IMR-90 (cell line): ENCODE results near the gene CCT3. TPM values are rescaled to one million over a fixed set of nuclear protein-coding genes. Genes with fewer than 3 reads are reported as not detected.

Source experiments
- ATAC-seq: fragments of 200-7000 bp; cut with Tn5 transposase; 2 replicates; pipeline ENCODE4 v1.9.1; 2020; ENCODE audit warnings: low read depth, mild to moderate bottlenecking, moderate library complexity
- BruUV-seq: library from RNA; stranded (reverse); fragments of 400-500 nt; replicated peaks from 2 replicates; lab custom pipeline; 2021; lab: Mats Ljungman, UMichigan
- CTCF ChIA-PET: fragments of 300-600 bp; formaldehyde crosslinking; extraction: SDS; loops from one replicate; lab custom pipeline; 2021; ENCODE audit warnings: antibody characterized with exemption; lab: Yijun Ruan, JAX
- POLR2A ChIA-PET: fragments of 300-600 bp; sonication (Branson Sonifier 250); formaldehyde crosslinking; loops from one replicate; lab custom pipeline; 2022; ENCODE audit warnings: antibody characterized with exemption; ENCODE audit not compliant: unreplicated experiment; lab: Charles Lee
- DNase-seq: peaks from one replicate; pipeline ENCODE4 v3.0.0; 2013
- H2AFZ ChIP-seq: replicated peaks from 2 replicates; pipeline ENCODE3; 2013; ENCODE audit warnings: low read length, mild to moderate bottlenecking; ENCODE audit not compliant: poor library complexity
- H2AK5ac ChIP-seq: 2 replicates; pipeline ENCODE4 v1.6.1; 2013; ENCODE audit warnings: low read depth, low read length, inconsistent platforms
- H2AK9ac ChIP-seq: replicated peaks from 2 replicates; pipeline ENCODE3; 2013; ENCODE audit warnings: mild to moderate bottlenecking, low read depth, low read length, moderate library complexity; ENCODE audit not compliant: poor library complexity
- H2BK120ac ChIP-seq: 2 replicates; pipeline ENCODE4 v1.6.1; 2013; ENCODE audit warnings: low read depth, low read length, inconsistent platforms
- H2BK15ac ChIP-seq: 3 replicates; pipeline ENCODE4 v1.6.1; 2013; ENCODE audit warnings: low read depth, low read length, inconsistent platforms
- H2BK20ac ChIP-seq: 2 replicates; pipeline ENCODE4 v1.6.1; 2013; ENCODE audit warnings: low read depth, mild to moderate bottlenecking, inconsistent platforms, low read length, moderate library complexity
- H2BK5ac ChIP-seq: 2 replicates; pipeline ENCODE4 v1.6.1; 2013; ENCODE audit warnings: mild to moderate bottlenecking, low read depth, low read length, inconsistent platforms; ENCODE audit not compliant: poor library complexity, severe bottlenecking
- H3K14ac ChIP-seq: replicated peaks from 2 replicates; pipeline ENCODE4 v1.6.1; 2013; ENCODE audit warnings: low read depth, low read length, inconsistent platforms
- H3K18ac ChIP-seq: 2 replicates; pipeline ENCODE4 v1.6.1; 2013; ENCODE audit warnings: low read depth, low read length, control low read depth
- H3K23ac ChIP-seq: 2 replicates; pipeline ENCODE4 v1.6.1; 2013; ENCODE audit warnings: low read depth, low read length, inconsistent platforms
- H3K27ac ChIP-seq: 2 replicates; pipeline ENCODE4 v1.5.1; 2013; ENCODE audit warnings: mild to moderate bottlenecking, control low read depth, low read length; ENCODE audit not compliant: insufficient read depth
- H3K27me3 ChIP-seq: 2 replicates; pipeline ENCODE4 v1.6.1; 2013; ENCODE audit warnings: low read length; ENCODE audit not compliant: control insufficient read depth, insufficient read depth
- H3K36me3 ChIP-seq: 2 replicates; pipeline ENCODE4 v1.6.1; 2013; ENCODE audit warnings: low read length, mixed read lengths; ENCODE audit not compliant: control insufficient read depth, insufficient read depth
- H3K4ac ChIP-seq: 2 replicates; pipeline ENCODE4 v1.6.1; 2013; ENCODE audit warnings: low read depth, low read length, inconsistent platforms
- H3K4me1 ChIP-seq: 2 replicates; pipeline ENCODE4 v1.6.1; 2013; ENCODE audit warnings: low read length, mixed read lengths; ENCODE audit not compliant: control insufficient read depth, insufficient read depth
- H3K4me2 ChIP-seq: 2 replicates; pipeline ENCODE4 v1.6.1; 2013; ENCODE audit warnings: low read depth, mild to moderate bottlenecking, control low read depth, low read length, moderate library complexity
- H3K4me3 ChIP-seq: 2 replicates; pipeline ENCODE4 v1.5.1; 2013; ENCODE audit warnings: low read depth, mild to moderate bottlenecking, control low read depth, low read length, moderate library complexity; ENCODE audit not compliant: insufficient read depth
- H3K56ac ChIP-seq: 2 replicates; pipeline ENCODE4 v1.6.1; 2013; ENCODE audit warnings: low read length, inconsistent platforms; ENCODE audit not compliant: insufficient read depth; ENCODE audit errors: extremely low read depth
- H3K79me1 ChIP-seq, 2 experiments: 2 replicates each; pipeline ENCODE4 v1.6.1; 2013; ENCODE audit warnings: low read length in 2 of 2, inconsistent platforms in 1 of 2, low read depth in 1 of 2
- H3K9ac ChIP-seq: 2 replicates; pipeline ENCODE4 v1.6.1; 2013; ENCODE audit warnings: low read depth, low read length, control low read depth
- H3K9me1 ChIP-seq: 2 replicates; pipeline ENCODE4 v1.6.1; 2013; ENCODE audit warnings: low read length, inconsistent platforms; ENCODE audit not compliant: insufficient read depth
- H3K9me3 ChIP-seq: 2 replicates; pipeline ENCODE4 v1.6.1; 2013; ENCODE audit warnings: low read length; ENCODE audit not compliant: control insufficient read depth, insufficient read depth
- H4K20me1 ChIP-seq: 2 replicates; pipeline ENCODE4 v1.6.1; 2013; ENCODE audit warnings: low read length, inconsistent platforms; ENCODE audit not compliant: insufficient read depth
- H4K5ac ChIP-seq: 2 replicates; pipeline ENCODE4 v1.6.1; 2013; ENCODE audit warnings: mild to moderate bottlenecking, low read depth, low read length, control low read depth
- H4K8ac ChIP-seq, 2 experiments: 2 replicates each; pipeline ENCODE4 v1.6.1; 2013; ENCODE audit warnings: low read depth in 2 of 2, low read length in 2 of 2, control low read depth in 1 of 2, inconsistent platforms in 1 of 2
- H4K91ac ChIP-seq: 2 replicates; pipeline ENCODE4 v1.6.1; 2013; ENCODE audit warnings: low read depth, low read length, inconsistent platforms; ENCODE audit not compliant: insufficient read depth
- MXI1 ChIP-seq: IDR thresholded peaks from 2 replicates; pipeline ENCODE4 v1.6.1; 2012; ENCODE audit warnings: low read depth, mild to moderate bottlenecking, low read length, moderate library complexity, borderline replicate concordance
- WGBS, 2 experiments: methylation state at CpG; one replicate each; pipeline versions ENCODE4 v1.1.5 to v1.1.7; 2013; ENCODE audit warnings: missing lambda C conversion rate in 2 of 2; ENCODE audit not compliant: insufficient read length in 1 of 2; ENCODE audit errors: extremely low coverage in 2 of 2; 5-methylcytosine and 5-hydroxymethylcytosine counted together
- dilution Hi-C: fragments of 300-500 bp; cut with HindIII; formaldehyde crosslinking; loops from one replicate; pipeline ENCODE4 v1.14.3; 2018; ENCODE audit warnings: low sequenced_read_pairs; ENCODE audit not compliant: unreplicated experiment
- in situ Hi-C: fragments of 300-500 bp; cut with MboI; formaldehyde crosslinking; loops from 3 replicates; pipeline ENCODE4 v1.14.3; 2019; ENCODE audit warnings: low sequenced_read_pairs, inconsistent platforms, mixed read lengths
- intact Hi-C: fragments of 100-400 bp; cut with micrococcal nuclease; formaldehyde crosslinking; loops from 2 replicates; pipeline ENCODE4 v1.10.0; 2022
- polyA plus RNA-seq, 3 experiments: library from polyadenylated mRNA; depleted of rRNA; stranded (reverse); fragments of >200 nt; gene quantifications; 2 replicates each; pipeline ENCODE4 v1.2.3, GENCODE V29; 2012; ENCODE audit warnings: low replicate concordance in 1 of 3
- total RNA-seq: library from RNA; depleted of rRNA; stranded (reverse); fragments of >200 nt; gene quantifications from 2 replicates; pipeline ENCODE4 v1.2.3, GENCODE V29; 2012
- TF ChIP-seq, protein P1 (sequence below): conservative IDR thresholded peaks from 2 replicates; pipeline ENCODE4 v1.5.1; 2012; ENCODE audit warnings: mild to moderate bottlenecking, low read depth, low read length, improper control_type of control experiment

CCT3 gene
- total and polyA plus RNA-seq, 2 of the 4 experiments (the other 2 are of a cell fraction): 313 to 595 TPM

DNA sequence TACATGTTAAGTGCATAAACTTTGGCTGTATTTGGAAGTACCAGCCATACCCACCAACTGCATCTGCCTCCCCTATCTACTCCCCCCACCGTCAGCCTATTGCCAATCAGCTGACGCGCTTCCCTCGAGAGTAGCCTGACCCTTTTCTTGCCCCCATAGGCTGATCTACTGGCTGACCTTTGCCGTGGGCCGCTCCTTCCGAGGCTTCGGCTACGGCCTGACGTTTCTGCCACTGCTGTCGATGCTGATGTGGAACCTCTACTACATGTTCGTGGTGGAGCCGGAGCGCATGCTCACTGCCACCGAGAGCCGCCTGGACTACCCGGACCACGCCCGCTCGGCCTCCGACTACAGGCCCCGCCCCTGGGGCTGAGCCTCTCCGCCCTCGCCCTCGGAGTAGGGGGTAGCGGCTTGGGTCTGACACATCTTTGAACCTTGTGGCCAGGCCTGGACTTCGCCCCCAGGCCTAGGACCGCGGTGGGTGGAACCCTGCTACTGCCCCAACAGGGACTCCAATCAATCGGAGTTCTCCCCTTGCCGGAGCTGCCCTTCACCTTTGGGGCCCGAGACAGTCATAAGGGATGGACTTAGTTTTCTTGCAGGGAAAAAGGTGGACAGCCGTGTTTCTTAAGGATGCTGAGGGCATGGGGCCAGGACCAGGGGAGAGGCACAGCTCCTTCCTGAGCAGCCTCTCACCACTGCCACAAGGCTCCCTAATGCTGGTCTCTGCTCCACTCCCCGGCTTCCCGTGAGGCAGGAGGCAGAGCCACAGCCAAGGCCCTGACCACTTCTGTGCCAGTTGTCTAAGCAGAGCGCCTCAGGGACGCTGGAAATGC, 46.6 kb downstream of the CCT3 start:
- DNase-seq (peak; percentile 72), ATAC-seq (peak; percentile 98)
- TF ChIP-seq, protein P1, sequence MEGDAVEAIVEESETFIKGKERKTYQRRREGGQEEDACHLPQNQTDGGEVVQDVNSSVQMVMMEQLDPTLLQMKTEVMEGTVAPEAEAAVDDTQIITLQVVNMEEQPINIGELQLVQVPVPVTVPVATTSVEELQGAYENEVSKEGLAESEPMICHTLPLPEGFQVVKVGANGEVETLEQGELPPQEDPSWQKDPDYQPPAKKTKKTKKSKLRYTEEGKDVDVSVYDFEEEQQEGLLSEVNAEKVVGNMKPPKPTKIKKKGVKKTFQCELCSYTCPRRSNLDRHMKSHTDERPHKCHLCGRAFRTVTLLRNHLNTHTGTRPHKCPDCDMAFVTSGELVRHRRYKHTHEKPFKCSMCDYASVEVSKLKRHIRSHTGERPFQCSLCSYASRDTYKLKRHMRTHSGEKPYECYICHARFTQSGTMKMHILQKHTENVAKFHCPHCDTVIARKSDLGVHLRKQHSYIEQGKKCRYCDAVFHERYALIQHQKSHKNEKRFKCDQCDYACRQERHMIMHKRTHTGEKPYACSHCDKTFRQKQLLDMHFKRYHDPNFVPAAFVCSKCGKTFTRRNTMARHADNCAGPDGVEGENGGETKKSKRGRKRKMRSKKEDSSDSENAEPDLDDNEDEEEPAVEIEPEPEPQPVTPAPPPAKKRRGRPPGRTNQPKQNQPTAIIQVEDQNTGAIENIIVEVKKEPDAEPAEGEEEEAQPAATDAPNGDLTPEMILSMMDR: no peak
- TF ChIP-seq MXI1: peak; percentile 28; the same call in 1 of the 2 replicates
- Histone ChIP-seq H3K4me2 (peak overlapping the region; percentile 99), H2AK5ac (peak overlapping the region; percentile 62; the same call in 1 of the 2 replicates), H3K36me3 (peaks cover 12% of the 10 kb centered on the region), H3K9me1 (peaks cover 6% of the 10 kb centered on the region; the same call in 1 of the 2 replicates), H3K27ac (peak overlapping the region; percentile 89), H4K8ac (peak overlapping the region; percentile 5 to 97; a peak in 3 of 4 replicates), H3K4me1 (peaks cover 2% of the 10 kb centered on the region; the same call in 1 of the 2 replicates), H3K4me3 (peak overlapping the region; percentile 91), H3K14ac (peak overlapping the region; percentile 95), H3K9ac (peak overlapping the region; percentile 88), H2BK15ac (no peak overlapping the region), H2BK5ac (peak overlapping the region; percentile 75), H3K56ac (peak overlapping the region; percentile 67; the same call in 1 of the 2 replicates), H3K9me3 (no peaks in the 10 kb centered on the region), H3K4ac (peak overlapping the region; percentile 94), H4K5ac (peak overlapping the region; percentile 98), H3K18ac (peak overlapping the region; percentile 91), H4K91ac (peak overlapping the region; percentile 89), H2AFZ (peak overlapping the region; percentile 94), H4K20me1 (no peaks in the 10 kb centered on the region), H2BK120ac (peak overlapping the region; percentile 42; the same call in 1 of the 2 replicates), H3K79me1 (peaks cover 3 to 29% of the 10 kb centered on the region in 2 experiments), H2BK20ac (no peak overlapping the region), H3K27me3 (no peaks in the 10 kb centered on the region), H2AK9ac (peak overlapping the region; percentile 66), H3K23ac (peak overlapping the region; percentile 89; the same call in 1 of the 2 replicates)
- no TSS peak for BruUV-seq
- in situ Hi-C loops (no loop called here), dilution Hi-C loops (no loop called here), intact Hi-C loops (no loop called here)
- 20% methylated on average over 3 of the region's 37 CpGs; no CpG with 5 or more reads in 1 of the 2 experiments for WGBS, 2 experiments
- CTCF ChIA-PET: no interaction called here
- POLR2A ChIA-PET: no interaction called here
